Spleen (tissue), 7 donors: ENCODE data around the gene EXOC6B.

Experiments
- CTCF ChIP-seq, 11 experiments: fragments of 200-600 bp in 7 of 11; fragments of 450-650 bp in 4 of 11; sonication (generic) in 4 of 11; IDR thresholded peaks in 8 of 11; conservative IDR thresholded peaks in 3 of 11; 1 replicate in 7 of 11; 2 replicates in 4 of 11; pipeline versions ENCODE4 v1.4.0 to v1.8.0; 2016 to 2021; ENCODE audit warnings: antibody characterized with exemption in 11 of 11, inconsistent platforms in 4 of 11, mild to moderate bottlenecking in 1 of 11
- POLR2A ChIP-seq, 3 donors: fragments of 450-650 bp; IDR thresholded peaks; one replicate each; pipeline ENCODE4 v1.5.1; 2017; ENCODE audit warnings: antibody characterized with exemption in 3 of 3, mild to moderate bottlenecking in 1 of 3
- POLR2AphosphoS5 ChIP-seq, 3 donors: sonication (generic); formaldehyde crosslinking; IDR thresholded peaks; one replicate each; pipeline ENCODE4 v1.5.1; 2017; ENCODE audit warnings: antibody characterized with exemption in 3 of 3
- donor health status: DM: no; HTN: no; CAD: no; lungs with moderate emphysema.
- donor health status: DM: no; HTN: no; CAD: no.
- donor health status: DM: no; HTN: no; CAD: no.

DNA sequence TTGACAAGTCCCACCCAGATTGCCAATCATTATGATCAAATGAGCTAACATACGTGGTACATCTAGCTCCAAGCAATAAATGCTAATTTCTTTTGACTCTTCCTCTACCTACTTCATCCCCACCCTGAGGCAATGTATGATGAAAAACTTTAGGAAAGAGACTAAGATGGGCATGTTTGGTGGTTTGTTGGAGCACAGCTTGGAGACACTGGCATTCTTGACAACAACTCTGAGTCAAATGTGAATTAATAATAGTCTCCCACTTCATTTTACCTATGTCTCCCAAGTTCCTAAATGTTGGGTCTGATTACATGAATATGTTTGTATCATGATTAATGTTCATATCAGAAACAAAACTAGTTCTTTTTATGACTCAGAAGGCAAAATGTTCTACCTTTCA lies 36.6 kb downstream of the EXOC6B start:
- TF ChIP-seq POLR2A (IDR thresholded peaks at IDR 0.05) (no peak), CTCF (IDR thresholded peaks at IDR 0.05 in 8 of 11, conservative IDR thresholded peaks at IDR 0.05 in 3 of 11) (no peak), POLR2AphosphoS5 (IDR thresholded peaks at IDR 0.05) (no peak)
